ENCODE data around the gene SERINC2. TPM values are rescaled to one million over a fixed set of nuclear protein-coding genes. Genes with fewer than 3 reads are reported as not detected.
"Not testable (repeated sequence)": the region's sequence is repeated elsewhere in the genome, so short reads cannot be mapped to it uniquely, and the experiment has no call there.

Gene SERINC2
- total RNA-seq, 1 experiment from 2014 or later, result 17.1 TPM

DNA sequence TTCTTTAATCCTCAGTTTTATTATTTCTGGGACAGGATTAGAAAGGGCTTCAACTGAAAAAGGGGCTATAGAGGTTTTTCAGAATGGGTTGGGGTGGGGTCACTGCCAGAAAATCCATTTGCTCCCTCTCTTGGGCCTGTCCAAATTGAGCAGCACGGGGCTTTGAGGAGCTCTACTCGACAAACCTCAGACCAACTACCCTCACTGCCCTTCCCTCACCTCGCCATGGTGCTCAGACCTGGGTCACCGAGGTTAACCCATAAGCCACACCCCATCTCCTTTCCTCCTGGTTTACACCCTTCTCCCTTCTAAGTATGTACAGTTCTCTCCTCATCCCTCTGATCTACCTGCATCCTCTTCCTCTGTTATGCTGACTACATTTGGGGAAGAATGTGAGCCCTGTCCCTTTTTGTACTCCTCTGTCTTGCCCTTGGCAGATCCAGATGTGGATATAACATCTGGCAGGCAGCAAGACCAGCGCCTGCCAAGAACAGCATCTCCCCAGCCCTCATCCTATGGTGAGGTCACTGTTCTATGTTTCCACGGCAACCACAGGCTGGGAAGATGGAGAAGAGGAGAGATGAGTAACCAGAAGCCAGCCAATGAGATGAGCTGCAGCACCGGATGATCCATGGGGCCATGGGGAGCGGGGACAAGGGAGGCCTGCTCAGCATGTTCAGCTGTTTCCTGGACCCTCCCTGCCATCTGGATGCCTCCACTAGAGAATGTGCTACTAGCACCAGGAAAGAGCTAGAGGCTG is 36.5 kb upstream of the SERINC2 start:
- Histone ChIP-seq H3K36me3 (no peaks in the 10 kb centered on the region), H3K27me3 (no peaks in the 10 kb centered on the region), H3K4me3 (no peak overlapping the region), H3K4me1 (peaks cover 36% of the 10 kb centered on the region), H3K9me3 (replicated peaks) (no peaks in the 10 kb centered on the region), H3K27ac (no peak overlapping the region)
- DNase-seq, result peak; percentile 96 to 97

DNA sequence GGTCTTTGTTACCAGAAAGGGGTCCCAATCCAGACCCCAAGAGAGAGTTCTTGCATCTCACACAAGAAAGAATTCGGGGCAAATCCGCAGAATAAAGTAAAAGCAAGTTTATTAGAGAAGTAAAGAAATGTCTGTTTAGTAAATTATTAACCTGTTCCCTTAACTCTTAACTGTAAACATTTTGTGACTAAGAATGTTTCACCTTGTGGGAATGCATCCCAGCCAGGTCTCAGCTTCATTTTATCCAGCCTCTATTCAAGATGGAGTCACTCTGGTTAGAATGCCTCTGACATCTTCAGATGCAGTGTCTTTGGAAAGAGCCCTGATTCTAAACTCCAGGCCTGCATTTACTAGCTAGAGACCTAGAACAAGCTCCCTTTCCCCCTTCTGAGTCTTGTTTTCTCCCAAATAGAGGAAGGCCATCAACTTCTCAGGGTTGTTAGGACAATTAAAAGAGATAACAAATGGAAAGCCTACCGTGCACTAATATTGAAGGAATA is 35.6 kb upstream of the SERINC2 start:
- no peak for DNase-seq

DNA sequence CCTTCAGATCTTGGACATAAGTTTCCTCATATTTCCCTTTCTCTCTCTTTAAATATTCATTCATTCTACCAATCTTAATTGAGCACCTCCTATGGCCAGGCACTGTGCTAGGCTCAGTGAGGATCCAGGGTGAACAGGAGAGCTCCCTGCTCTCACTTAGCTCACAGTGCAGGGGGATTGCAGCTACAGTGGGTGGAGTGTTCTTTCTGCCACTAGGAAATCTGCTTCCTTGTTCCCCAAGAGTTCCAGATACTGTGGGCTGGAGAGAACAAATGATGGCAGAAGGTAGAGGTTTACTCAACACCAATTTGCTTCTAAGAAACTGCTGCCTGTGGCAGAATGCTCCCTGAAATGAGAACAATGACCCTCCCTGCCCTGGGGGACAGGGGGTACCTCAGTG is 35.0 kb upstream of the SERINC2 start:
- Histone ChIP-seq H3K36me3 (no peaks in the 10 kb centered on the region), H3K27ac (no peak overlapping the region), H3K4me3 (no peak overlapping the region), H3K27me3 (no peaks in the 10 kb centered on the region), H3K4me1 (peaks cover 42% of the 10 kb centered on the region), H3K9me3 (replicated peaks) (no peaks in the 10 kb centered on the region)
- DNase-seq, result no peak

More for the DNA sequence above, 35.6 kb upstream of the SERINC2 start:
- Histone ChIP-seq H3K27ac (no peak overlapping the region), H3K4me3 (no peak overlapping the region), H3K4me1 (peaks cover 41% of the 10 kb centered on the region), H3K27me3 (no peaks in the 10 kb centered on the region), H3K9me3 (replicated peaks) (no peaks in the 10 kb centered on the region), H3K36me3 (no peaks in the 10 kb centered on the region)

DNA sequence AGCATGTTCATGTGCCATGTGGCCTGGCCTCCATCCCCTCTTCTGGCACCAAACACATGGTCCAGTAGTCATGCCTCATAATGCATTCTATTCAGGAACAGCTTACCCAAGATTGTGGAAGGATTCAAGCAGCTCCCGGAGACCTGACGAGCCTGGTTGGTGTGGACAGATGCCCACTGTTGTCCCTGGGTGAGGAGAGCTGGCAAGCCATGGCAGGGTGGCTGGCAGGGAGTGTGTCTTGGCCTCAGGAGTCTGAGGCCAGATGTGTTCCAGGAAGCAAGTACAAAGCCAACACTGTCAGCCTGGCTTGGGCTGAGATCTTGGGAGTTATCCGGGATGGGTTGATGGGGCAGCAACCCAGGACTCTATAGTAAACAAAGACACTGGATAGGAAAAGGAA is 32.8 kb upstream of the SERINC2 start:
- H3K36me3 ChIP-seq, result no peaks in the 10 kb centered on the region
- H3K27me3 ChIP-seq, result no peaks in the 10 kb centered on the region
- H3K4me3 ChIP-seq, result no peak overlapping the region
- peaks cover 31% of the 10 kb centered on the region for H3K4me1 ChIP-seq
- no peaks in the 10 kb centered on the region for H3K9me3 ChIP-seq (replicated peaks)
- no peak overlapping the region for H3K27ac ChIP-seq
- no peak for DNase-seq

DNA sequence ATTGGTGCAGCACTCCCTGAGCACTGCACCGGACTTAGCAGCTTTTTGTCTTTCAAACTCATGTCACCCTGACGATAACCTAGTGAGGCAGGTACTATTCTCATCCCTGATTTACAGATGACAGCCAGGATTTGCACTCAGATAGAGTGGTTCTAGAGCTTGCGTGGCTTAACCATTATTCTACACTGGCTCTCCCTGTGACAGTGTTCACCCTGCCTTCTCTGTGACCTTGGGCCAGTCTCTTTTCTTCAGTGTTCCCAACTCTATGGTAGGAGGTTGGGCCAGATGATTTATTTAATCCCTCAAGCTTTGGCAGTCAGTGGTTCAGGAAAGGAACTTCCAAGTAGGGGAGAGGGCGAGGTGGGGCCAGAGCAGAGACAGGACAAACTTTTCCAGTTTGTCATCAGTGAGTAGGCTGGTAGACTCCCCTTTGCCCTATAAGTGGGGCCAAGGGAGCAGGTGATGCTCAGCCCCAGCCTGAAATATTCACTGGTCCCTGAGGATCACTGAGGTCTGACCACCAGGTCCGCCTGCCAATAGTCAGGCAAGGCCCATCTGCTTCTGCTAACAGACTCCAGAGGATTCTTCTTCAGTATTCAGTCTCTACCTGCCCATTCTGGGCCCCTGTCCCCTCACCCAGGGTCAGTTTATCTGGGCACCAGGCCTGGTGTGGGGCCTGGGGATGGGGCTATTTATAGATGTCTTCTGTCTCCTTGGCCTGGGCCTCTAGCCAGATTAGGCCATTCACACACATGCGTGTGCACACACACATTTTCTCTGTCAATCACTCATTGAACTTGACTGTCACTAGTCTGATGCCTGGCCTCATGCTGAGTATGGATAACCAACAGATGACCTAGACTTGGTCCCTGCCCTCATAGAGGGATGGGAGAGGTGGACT is 31.4 kb upstream of the SERINC2 start:
- Histone ChIP-seq H3K27me3 (no peaks in the 10 kb centered on the region), H3K27ac (no peak overlapping the region), H3K9me3 (replicated peaks) (no peaks in the 10 kb centered on the region), H3K4me1 (peaks cover 25% of the 10 kb centered on the region), H3K36me3 (no peaks in the 10 kb centered on the region), H3K4me3 (no peak overlapping the region)
- no peak for DNase-seq

DNA sequence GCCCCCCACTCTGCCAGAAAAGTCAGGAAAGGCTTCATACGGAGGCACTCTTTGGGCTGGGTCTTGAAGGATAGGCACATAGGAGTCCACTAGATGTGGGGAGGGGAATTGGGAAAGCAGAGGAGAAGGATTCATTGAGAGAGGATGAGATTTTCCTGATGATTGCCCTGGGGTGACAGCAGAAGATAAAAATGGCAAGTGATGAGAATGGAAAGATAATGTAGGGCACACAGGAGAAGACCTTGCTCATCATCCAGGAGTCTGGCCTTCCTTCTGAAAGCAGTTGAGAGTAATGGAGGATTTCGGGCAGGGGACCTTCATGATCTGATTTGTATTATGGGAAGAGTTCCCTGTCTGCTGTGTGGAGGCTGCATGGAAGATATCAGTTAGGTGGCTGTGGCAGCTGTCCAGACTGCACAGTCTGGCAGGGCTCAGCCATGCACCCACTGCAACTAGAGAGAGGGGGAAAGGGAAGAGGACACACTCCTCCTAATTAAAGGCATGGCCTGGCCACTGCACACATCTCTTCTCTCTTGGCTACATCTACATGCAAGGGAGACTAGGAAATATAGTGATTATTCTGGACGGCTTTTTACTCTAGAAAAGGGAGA is 30.5 kb upstream of the SERINC2 start:
- H3K4me1 ChIP-seq, result peaks cover 18% of the 10 kb centered on the region
- no peaks in the 10 kb centered on the region for H3K27me3 ChIP-seq
- H3K9me3 ChIP-seq (replicated peaks), result no peaks in the 10 kb centered on the region
- no peaks in the 10 kb centered on the region for H3K36me3 ChIP-seq
- no peak overlapping the region for H3K4me3 ChIP-seq
- peak in 1 of 2 experiments; percentile 41 for DNase-seq
- no peak overlapping the region for H3K27ac ChIP-seq

DNA sequence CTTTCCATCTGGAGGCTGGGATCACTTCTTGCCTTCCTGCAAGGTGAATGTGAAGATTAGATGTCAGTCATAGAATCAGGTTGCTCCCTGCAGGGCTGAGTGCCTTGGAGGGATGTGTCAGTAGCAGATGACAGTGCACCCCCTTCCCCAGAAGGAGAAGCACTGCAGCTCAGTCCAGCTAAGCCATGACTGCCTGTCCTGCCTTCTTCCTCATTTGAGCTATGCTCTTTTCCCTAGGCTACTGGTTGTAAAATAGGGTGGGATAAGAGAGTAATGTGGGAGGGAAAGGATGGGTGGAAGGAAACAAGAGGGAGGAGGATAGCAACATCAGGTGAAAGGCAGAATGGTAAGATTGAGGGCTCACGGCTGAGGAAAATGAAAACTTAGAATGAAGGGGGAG is 29.0 kb upstream of the SERINC2 start:
- Histone ChIP-seq H3K4me1 (peaks cover 18% of the 10 kb centered on the region), H3K27me3 (no peaks in the 10 kb centered on the region), H3K27ac (no peak overlapping the region), H3K9me3 (replicated peaks) (no peaks in the 10 kb centered on the region), H3K36me3 (no peaks in the 10 kb centered on the region), H3K4me3 (no peak overlapping the region)
- DNase-seq, result no peak

DNA sequence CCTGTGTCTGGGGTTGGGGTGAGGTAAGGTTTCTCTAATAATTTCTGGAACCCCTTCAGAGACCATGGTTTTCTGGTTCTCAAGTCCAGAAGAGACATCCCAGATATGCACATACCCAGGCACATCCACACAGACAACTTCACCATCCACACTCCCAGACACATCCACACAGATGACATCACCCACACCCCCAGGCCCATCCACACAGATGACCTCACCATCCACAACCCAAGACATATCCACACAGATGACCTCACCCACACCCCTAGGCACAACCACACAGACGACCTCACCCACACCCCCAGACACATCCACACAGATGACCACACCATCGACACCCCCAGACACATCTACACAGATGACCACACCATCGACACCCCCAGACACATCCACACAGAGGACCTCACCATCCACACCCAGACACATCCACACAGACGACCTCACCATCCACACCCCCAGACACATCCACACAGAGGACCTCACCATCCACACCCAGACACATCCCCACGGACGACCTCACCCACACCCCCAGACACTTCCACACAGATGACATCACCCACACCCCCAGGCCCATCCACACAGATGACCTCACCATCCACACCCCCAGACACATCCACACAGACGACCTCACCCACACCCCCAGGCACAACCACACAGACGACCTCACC is 26.3 kb upstream of the SERINC2 start:
- H3K4me1 ChIP-seq, result peaks cover 14% of the 10 kb centered on the region
- not testable (repeated sequence) for H3K36me3 ChIP-seq; H3K27me3 ChIP-seq; H3K27ac ChIP-seq; H3K9me3 ChIP-seq (replicated peaks); DNase-seq; H3K4me3 ChIP-seq

DNA sequence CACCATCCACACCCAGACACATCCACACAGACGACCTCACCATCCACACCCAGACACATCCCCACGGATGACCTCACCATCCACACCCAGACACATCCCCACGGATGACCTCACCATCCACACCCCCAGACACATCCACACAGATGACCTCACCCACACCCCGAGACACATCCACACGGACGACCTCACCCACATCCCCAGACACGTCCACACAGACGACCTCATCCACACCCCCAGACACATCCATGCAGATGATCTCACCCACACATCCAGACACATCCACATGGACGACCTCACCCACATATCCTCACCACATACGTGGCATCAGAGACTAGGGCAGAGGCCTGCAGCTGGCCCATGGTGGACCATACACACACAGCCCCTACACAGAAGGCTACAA is 25.4 kb upstream of the SERINC2 start:
- Histone ChIP-seq H3K4me1 (peaks cover 6% of the 10 kb centered on the region), H3K27ac (no peak overlapping the region), H3K27me3 (no peaks in the 10 kb centered on the region), H3K4me3 (no peak overlapping the region), H3K9me3 (replicated peaks) (no peaks in the 10 kb centered on the region), H3K36me3 (no peaks in the 10 kb centered on the region)
- no peak for DNase-seq

DNA sequence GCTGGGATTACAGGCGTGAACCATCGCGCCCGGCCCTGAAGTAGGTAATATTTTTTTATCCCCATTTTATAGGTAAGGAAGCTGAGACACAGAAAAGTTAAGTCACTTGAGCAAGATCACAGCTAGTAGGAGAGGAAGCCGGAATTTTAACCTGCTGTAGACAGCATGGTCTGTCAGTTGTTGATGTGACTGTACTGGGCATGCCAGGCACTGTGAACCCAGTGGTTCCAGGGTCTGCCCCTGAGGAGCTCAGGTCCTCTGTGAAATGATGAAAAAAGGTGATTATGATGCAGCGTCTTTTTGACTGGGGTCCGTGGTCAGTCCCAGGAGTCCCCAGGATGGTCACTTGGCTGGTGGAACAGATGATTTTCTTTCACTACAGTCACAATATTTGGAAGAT is 23.4 kb upstream of the SERINC2 start:
- no peaks in the 10 kb centered on the region for H3K4me1 ChIP-seq
- H3K36me3 ChIP-seq, result no peaks in the 10 kb centered on the region
- DNase-seq, result no peak

DNA sequence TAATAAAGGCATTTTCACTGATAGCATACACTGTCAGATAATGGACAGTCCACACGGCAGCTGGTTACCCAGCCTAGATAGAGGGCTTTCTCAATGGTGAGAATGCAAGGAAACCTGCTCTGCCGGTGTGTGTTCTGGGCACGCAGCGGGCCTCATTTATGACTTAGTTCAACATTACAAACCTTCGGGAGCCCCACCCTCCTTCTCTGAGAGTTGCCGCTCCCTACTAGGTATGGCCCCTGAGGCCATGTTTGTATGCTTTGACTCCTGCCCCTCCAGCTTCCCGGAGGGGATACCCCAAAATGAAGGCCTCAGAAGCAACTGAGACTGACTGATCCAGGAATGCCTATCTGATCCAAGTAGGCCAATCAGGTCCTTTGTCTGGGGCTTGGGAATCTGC is 22.9 kb upstream of the SERINC2 start:
- DNase-seq, result no peak
- Histone ChIP-seq H3K4me1 (no peaks in the 10 kb centered on the region), H3K27me3 (no peaks in the 10 kb centered on the region), H3K9me3 (replicated peaks) (no peaks in the 10 kb centered on the region), H3K36me3 (no peaks in the 10 kb centered on the region), H3K4me3 (no peak overlapping the region), H3K27ac (no peak overlapping the region)

More for the DNA sequence above, 23.4 kb upstream of the SERINC2 start:
- Histone ChIP-seq H3K27me3 (no peaks in the 10 kb centered on the region), H3K9me3 (replicated peaks) (no peaks in the 10 kb centered on the region), H3K27ac (no peak overlapping the region), H3K4me3 (no peak overlapping the region)

DNA sequence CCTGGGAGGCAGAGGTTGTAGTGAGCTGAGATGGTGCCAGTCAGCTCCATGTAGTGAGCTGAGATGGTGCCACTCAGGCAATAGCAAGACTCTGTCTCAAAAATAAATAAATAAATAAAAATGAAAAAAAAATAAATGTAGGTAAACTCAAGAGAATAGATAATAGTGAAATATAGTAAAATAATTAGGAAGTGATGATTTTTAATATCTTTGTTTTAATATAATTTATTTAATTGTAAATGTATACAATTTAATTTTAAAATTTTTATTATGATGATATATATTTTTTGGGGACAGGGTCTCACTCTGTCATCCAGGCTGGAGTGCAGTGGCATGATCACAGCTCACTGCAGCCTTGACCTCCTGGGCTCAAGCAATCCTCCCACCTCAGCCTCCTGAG is 19.6 kb upstream of the SERINC2 start:
- no peak for DNase-seq
- no peaks in the 10 kb centered on the region for H3K9me3 ChIP-seq (replicated peaks)
- H3K4me3 ChIP-seq, result no peak overlapping the region
- no peaks in the 10 kb centered on the region for H3K36me3 ChIP-seq
- H3K27ac ChIP-seq, result no peak overlapping the region
- no peaks in the 10 kb centered on the region for H3K27me3 ChIP-seq
- H3K4me1 ChIP-seq, result no peaks in the 10 kb centered on the region; the same call in none of the 2 replicates

DNA sequence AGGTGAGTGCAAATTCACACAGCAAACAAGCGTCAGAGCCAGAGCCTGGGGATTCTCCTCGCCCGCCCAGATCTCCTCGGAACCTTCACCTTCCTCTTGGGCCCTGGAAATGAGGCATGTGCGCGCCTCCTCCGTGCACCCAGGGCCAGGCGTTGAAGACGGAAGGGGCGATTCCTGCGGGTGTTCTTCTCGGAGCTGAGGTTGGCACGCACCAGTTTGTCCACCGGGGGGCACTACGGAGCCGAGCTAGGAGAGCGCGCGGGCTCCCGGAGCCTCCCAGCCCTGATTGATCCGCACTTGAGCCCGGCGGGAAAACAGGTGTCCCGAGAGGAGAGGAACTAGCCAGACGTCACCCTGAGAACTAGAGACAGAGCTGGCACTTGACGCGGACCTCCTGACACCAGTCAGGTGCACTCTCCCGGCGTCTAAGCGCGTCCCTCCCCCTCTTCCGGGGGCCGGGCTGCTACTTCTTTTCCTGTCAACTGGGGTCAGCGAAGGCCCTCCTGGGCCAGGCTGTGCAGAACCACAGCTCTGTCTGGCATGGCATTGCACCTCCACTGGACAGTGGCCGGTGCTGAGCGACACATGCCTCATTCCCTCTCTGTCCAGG is 18.3 kb upstream of the SERINC2 start:
- Histone ChIP-seq H3K4me3 (no peak overlapping the region), H3K27me3 (no peaks in the 10 kb centered on the region), H3K4me1 (no peaks in the 10 kb centered on the region; the same call in none of the 2 replicates), H3K36me3 (no peaks in the 10 kb centered on the region), H3K27ac (no peak overlapping the region), H3K9me3 (replicated peaks) (no peaks in the 10 kb centered on the region)
- DNase-seq, result peak; percentile 94 to 97

All from SJCRH30 (cell line).